Kidney glomerular epithelial cell (primary cell): ENCODE measurements around the gene SLC8A1.
A peak's percentile ranks its signal among the peaks of the same experiment; 100 is the strongest.

Experiments
- DNase-seq: peaks from one replicate; lab custom pipeline; 2025; lab: John Stamatoyannopoulos, UW

Gene SLC8A1

DNA sequence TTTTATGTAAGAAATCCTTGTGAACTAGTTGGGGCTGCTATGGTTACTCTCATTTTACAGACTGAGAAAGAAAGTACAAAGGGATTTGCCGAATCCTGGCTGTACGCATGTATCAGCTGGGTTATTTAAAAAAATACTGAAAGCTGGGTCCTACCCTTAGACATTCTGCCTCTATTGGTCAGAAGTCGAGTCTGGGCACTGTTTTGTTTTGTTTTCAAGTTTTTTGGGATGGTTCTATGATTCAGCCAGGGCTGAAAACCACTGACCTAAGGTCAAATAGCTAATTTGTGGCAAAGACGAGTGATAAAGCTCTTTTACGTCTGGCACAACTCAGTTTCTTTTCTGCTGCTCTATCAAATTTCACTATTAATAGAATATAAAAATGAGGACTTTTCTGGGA lies 5.9 kb upstream of the SLC8A1 start:
- DNase-seq = peak; percentile 36

DNA sequence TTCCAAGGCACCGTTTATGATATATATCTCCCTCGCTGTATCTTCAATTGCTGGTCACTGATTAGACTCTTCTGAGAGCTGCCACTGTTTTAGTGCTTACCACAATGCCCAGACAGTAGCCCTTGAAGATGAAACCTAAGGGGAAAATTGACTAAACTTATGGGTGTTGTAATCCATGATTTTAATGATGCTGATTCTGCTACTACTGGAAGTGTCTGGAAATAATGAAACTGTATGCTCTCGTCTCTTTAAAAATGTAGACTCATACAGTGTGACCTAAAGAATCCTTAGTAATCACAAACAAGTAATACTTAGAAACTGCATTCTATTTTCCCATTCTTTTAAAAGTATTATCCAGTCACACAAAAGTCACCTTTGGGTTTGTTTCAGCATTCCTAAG lies 5.5 kb upstream of the SLC8A1 start:
- no peak for DNase-seq

DNA sequence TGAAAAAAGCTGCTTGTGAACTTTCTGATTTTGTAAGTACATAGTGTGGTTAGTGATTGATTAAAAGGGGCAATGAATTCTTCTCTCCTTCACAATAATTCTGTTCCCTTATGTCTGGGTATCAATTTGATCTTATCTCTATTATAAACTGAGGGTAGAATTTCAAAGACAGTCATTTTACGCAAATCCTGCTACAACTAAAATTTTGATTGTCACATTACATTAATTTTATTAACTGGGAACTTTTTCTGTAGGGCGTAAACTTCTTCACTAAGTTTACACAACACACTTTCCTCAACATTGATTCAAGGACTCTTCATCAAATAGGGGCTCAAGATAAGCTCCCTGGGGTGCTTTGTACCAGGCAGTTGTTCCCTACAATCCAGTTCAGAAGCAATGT lies 5.0 kb upstream of the SLC8A1 start:
- no peak for DNase-seq

DNA sequence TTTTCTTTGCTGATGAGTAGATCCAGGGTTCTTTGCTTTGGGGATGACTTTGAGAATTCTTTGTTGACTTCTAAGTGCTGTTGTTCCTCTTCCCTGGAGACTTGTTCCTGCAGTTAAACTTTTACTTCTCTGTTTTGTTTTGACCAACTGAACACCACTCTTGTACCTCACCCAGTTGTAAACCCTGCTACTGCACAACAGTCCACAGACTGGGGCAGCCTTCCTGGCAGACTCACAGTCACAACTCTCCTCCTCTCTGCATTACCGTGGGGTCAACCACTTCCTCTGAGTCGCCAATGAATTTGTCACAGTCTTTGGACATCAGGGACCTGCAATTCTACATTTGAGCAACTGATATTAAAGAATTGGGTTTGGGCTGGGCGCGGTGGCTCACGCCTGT lies 3.8 kb upstream of the SLC8A1 start:
- DNase-seq = no peak

DNA sequence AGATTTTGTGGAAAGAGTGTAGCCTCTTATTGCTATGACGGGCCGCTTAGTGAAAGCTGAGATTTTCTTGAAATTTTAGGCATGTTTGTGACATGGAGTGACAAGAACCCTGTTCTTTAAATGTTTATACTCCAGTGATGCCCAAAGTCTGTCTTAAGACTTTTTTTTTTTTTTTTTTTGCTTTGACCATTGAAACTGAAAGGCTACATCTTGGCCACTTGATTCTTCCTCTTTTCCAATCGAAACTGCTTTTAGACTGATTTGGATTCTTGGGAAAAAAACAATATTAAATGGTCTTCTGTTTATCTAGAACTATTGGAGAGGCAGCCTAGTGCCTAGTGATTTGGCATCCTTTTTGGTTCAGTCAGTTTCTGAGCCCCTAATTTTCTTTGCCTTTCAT lies 2.4 kb upstream of the SLC8A1 start:
- DNase-seq = no peak

DNA sequence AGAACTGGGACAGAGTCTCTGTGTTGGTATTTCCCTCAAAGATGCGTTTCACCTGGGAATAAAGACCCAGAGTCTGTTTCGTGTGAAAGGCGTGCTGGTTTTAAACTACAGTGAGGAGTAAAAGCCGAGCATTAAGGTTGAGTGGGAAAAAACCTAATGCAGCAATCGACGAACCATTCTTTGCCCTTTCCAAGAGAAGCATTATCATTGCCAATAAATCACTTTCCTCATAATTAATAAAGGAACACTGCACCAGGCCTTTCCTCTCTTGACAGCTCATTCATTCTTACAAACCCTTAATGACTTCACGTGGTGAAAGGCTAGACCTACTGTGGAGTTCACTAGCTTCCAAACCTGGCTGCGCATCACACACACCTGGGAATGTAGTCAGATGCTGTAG lies 896 bp upstream of the SLC8A1 start:
- no peak for DNase-seq

DNA sequence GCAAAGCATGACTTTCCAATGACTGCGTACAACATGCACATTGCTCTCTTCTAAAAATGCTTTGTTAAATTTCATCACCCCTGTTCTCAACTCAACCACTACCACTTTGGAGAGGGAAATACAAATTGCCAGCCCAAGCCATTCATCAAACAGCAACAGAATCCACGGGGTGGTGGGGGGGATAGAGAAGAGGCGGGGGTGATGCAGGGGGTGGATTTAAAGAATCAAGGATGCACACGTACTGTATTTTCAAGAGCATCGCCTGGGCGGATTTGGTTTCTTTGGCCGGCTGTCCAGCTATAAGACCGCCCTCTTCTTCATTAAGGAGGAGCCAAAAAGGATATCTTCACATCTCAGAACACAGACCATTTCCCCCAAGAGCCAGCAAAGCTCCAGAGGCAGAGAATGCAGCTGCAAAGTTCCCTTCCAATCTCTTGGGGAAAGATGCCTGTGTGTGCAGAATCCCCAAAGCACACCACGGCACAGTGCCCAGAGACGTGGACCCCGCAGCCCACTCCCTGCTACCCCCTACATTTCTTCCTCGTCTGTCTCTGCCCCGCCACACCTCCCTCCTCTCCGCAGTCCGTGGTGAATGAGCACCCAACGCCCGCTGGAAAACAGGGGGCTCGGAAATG lies 977 bp downstream of the SLC8A1 start:
- peak; percentile 64 for DNase-seq

DNA sequence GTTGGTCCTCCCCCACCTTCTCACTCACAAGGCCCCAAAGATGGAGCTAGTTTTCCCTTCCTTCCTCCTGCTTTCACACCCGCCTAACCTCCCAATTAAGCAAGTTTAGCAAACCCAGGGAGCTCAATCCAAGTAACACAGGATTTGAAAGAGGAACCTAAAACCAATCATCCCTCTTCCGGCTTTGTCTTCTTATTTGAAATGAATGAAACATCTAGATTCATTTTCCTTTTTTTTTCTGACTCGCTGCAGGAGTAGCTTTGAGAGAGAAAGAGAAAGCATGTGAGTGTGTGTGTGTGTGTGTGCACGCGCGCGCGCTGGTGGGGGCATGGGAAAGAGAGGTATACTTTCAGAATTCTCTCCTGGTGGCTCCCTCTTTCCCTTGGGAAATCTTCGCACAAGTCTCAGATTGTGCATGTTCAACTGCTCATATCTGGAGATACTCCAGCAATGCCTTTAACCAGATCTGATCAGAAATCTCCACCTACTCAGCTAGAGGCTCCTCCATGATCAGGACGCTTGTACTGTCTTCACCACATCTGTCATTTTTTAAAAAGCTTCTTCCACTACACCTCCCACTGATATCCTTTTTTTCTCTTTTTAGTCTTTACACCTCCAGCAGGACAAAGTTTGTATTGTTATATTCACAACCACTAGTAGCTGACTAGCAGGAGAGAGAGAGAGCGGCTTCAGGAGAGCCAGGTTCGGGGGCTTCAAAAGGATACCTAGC lies 1.7 kb downstream of the SLC8A1 start:
- peak; percentile 75 for DNase-seq

DNA sequence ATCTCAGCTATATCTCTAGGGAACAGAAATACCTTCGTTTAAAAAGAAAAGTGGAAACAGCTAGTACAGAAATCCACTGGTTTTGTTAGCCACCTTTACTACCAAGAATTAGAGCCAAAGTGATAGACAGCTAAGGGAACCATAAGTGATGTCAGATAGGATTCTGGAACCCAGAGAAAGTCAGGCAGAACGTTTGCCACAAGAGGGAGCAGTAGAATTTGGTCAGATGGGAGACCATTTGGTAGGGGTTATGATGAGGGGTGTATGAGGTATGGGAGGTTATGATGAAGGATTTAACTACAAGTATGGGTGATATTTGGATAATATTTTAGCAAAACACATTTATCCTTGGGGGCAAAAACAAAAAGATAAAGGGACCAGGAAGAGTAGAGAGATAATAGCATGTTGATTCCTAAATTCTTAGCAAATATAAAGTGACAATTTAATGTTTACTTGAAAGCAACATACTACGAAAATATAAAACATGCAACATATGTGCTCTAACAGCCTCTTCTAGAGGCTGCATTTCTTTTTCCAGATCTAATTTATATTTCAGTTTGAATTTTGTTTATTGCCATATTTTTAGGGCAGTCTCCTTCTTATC lies 3.3 kb downstream of the SLC8A1 start:
- DNase-seq = peak; percentile 43

DNA sequence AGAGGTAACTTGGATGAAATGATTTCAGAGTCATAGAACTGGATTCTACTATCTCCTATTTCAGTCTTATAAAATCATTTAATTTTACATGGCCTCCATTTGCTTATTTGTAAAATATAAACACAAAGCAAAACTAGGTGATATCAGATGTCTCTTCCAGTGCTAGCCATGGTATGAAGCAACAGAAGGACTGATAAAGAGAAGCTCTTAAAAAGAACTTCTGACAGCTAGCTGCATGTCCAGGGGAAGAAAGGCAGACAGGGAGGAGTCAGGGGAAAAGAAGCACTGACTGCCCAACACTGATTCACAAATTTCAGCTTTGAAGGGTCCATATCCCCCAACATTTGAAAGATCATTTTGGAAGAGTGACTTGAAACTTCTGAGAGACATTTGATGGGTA lies 6.4 kb downstream of the SLC8A1 start:
- DNase-seq = no peak

DNA sequence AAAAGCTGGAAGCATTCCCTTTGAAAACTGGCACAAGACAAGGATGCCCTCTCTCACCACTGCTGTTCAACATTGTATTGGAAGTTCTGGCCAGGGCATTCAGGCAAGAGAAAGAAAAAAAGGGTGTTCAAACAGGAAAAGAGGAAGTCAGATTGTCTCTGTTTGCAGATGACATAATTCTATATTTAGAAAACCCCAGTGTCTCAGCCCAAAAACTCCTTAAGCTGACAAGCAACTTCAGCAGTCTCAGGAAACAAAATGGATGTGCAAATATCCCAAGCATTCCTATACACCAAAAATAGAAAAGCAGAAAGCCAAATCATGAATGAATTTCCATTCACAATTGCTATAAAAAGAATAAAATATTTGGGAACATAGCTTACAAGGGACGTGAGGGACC lies 11.1 kb downstream of the SLC8A1 start:
- no peak for DNase-seq

DNA sequence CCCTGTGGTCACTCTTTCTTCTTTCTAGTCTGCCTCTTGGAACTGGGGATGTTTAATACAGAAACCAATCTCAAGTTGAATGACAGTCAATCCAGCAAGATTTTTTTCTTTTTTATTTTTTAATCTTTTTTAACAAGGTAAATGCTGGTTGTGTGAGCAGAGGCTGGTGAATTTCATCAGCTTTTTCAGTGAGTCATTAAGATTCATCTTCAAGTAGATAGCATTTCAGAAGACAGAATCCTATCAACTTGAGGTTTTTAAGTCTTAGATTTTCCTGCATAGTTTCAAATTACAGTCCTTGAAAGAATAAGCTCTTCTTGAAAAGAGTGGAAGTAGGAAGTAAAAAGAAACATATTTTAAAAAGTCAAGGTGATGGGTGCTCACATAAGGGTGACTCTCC lies 12.4 kb downstream of the SLC8A1 start:
- DNase-seq = no peak

DNA sequence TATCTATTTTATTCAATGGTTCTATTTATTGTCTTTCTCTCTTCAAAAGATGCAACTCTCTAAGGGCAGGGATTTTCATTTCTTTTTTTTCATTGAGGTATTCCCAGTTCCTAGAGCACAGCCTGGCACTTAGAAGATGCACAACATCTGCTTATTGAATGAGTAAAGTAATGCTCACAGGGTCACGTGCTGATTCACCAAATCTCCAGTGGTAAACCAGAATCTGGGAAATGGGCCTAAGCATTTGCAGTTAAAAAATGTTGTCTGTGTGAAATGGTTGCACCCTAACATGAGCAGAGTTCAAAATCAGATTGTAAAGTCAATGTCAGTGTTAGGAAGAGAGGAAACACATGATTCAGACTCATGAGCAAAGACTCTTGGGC lies 15.8 kb downstream of the SLC8A1 start:
- no peak for DNase-seq

DNA sequence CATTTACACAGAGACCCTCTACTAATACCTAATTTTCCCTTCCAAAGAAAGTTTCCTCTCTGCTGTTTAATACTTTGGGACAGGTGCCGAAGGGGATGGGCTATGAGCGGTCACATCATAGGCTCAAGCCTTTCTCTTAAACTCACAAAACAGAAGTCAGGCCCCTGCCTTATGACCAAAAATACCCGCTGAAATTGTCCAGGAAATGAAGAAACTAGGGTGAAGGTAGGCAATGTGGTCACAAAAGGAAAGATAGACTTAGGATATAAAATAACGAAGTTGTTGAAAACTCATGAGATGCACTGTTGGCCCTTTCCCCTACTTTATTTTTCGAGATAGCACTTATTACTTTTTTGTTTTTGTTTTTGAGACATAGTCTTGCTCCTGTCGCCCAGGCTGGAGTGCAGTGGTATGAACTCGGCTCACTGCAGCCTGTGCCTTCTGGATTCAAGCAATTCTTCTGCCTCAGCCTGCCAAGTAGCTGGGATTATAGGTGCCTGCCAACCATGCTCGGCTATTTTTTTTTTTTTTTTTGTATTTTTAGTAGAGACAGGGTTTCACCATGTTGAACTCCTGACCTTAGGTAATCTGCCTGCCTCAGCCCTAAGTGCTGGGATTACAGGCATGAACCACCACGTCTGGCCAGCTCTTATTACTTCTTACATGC lies 16.3 kb downstream of the SLC8A1 start:
- no peak for DNase-seq

DNA sequence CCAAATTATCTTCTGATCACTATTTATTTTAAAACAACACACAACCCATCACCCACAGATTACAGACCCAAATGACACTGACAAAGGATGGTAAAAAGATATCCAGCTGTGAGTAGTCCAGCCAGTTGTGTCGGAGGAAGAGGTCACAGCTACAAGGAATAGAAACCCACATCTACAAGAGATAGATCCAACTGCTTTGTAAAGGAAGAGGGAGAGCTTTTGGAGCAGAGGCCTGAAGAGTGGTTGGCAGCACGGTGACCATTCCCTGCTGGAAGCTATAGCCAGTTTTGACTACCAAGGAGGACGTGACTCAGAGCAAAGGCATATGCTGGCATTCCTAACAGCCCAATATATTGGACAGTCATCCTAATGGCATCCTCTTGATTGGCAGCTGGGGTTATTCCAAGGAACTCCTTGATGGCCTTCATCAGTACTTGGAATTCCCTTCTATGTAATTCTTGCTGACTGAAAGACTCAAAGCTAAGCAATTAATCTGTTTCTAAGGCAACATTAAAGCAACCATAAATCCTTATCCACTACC lies 17.1 kb downstream of the SLC8A1 start:
- peak; percentile 99 for DNase-seq

DNA sequence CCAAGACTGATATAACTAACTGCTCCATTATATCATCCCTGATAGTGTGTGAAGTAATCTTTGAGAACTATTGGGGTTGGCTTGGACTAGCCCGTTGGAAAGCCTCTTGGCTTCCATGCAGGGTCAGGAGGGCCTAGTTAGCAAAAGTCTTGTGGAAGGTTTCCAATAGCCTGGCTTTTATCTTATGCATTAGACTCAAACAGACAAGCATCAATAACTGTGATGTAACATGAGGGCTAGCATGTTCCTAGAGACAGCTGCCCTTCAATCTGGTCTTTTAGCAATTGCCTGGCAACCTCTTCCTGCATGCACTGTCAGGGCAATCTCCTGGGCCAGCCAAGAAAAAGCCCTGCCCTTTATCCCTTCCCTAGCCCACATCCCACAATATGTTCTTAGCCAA lies 18.2 kb downstream of the SLC8A1 start:
- DNase-seq = no peak

DNA sequence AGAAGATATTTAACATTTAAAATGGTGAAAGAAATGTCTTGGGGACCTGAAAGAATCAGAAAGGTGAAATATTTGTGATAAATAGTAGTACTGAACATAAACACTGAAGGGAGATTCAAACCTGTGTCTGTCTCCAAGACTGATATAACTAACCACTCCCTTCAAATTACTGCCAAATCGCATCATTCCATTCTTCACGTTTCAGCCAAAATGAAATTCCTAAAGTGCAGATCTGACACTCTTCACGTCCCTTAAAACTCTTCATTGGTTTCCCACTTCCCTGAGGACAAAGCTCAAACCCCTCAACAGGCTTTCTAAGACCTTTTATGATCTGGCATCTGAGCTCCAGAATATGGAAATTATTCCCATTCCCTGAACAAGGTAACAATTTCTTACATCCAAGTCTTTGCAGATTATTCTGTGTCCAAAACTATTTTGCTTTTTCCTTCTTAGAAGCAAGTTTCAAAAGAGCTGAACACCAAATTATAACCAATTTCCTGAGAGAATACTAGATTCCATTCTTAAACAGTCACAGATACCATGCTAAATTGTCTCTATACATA lies 18.9 kb downstream of the SLC8A1 start:
- DNase-seq = no peak

DNA sequence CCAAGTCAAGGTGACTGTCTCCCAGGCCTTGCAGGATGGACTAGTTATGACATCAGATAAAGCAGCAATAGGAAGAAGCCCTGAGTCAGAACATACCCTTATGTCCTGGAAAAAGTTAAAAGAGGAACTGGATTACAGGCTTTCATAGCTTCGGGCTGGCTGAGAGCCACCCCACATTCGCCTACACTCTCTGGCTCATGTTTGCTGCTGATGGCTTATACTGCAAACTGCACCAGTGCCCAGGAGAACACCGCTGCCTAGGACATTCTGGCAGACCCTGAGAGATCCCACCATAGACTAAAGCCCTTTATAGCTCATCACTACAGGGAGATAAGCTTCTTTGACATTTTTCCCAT lies 20.3 kb downstream of the SLC8A1 start:
- DNase-seq = no peak

DNA sequence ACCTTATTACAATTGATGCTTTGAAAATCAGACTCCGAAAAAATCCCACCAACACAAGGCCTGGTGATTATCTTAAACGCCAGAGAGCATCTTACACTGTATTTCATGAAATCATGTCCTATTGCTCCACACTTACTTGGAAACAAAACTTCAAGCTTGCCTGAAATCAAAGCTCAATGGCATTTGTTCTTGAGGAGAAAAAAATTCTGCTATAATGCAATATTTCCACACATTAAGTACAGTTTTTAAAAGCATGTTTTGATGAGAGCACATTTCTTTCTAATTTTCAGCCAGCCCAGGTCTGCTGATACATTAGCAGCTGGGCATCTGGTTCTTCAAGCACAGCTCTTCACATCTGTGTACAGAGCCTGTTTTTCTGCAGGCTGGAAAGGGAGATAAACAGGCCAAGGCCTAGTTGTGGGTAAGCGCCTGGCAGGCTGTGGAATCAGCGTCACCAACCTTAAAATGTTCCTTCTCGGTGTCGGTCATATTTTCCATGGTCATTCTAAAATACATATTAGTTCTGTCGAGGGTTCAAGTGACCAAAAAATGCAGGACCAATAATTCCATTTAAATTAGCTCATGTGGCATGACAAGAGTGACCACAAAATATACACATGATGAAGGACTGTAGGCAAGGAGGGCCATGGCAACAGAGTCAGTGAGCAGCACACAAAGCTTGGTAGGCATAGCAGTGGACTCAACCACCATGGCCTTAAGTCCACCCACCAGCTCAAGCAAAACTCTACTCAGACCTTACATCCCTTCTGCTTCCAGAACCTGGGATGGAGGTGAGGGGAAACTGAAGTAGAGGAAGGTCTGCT lies 20.9 kb downstream of the SLC8A1 start:
- no peak for DNase-seq

DNA sequence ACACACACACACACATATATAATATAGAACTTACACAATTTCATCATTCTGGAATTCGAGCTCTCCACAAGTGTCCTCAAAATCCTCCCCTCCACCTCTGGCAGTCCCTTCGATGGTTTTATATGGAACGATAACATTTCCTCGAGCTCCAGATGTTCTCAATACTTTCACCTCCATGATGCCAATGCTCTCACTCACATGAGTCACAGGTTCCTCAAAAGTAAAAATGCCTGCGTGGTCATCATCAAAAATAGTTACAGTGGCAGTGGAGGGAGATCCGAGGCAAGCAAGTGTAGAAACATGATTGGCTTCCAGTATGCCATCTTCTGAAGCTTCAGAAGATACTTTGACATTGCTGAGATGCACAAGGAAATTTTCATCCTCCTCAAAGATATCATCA lies 23.5 kb downstream of the SLC8A1 start:
- no peak for DNase-seq

DNA sequence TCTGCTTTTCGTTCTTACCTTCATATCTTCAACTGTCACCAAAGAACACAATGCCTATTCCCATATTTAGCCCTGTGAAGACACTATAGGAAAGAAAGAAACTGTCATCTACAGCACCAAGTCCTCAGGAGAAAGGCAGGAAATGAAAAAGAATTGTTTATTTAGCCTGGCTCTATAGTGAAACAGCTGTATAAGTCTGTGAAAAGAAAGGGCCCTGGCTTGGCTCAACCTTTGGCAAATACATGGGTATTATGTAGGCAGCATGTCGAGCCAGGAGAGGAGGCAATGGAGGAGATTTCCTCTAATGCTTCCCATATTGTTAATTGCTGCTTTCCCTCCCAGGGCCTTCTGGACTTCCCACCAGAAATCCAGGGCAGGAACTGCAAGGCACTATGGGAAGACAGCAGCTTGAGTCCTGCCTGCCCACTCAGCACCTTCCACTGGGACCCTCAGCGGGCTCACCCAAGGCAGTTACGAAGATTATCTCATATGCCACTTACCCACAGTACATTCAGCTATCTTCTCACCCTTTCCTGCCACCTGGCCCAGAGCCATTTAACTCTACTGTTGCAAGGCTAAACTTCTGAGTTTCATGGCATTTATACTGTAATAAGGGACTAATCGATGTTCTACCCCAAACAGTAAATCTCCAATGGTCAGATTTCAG lies 30.1 kb downstream of the SLC8A1 start:
- no peak for DNase-seq
